CD1c-positive myeloid dendritic cell (primary cell): ENCODE data around the gene SLC12A7.

ENCODE experiments used
- DNase-seq: peaks from one replicate; pipeline ENCODE4 v3.0.0-alpha.2; 2016; ENCODE audit errors: extremely low spot score

SLC12A7 gene

DNA sequence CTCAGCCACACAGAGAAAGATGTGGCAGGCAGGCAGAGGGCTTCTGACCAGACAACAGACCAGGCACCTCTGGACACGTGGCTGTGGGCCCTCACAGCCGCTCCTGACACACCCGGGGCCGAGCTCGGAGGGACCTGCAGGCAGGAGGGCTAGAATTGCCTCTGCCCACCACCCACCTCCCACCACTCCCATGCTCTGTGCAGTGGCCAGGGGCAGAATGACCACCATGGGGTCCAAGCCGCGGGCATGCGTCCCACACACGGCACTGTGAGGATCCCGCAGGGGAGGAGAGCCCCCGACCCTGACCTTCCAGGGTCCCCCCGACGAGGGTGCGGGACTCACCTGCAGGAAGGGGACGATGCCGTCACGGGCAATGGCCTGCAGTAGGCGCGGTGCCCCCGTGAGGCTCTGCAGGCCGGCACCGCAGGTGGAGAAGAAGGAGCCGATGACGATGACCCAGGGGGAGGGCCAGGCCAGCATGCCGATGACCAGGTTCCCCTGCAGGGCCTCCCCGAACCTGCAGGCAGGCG, 34.3 kb downstream of the SLC12A7 start:
- DNase-seq, result no peak

- no peak for DNase-seq
Observed at GRCh38 chr5:1077026-1077425, 34.8 kb downstream of the SLC12A7 start.

GRCh38 chr5:1076406-1076805, 35.5 kb downstream of the SLC12A7 start:
- no peak for DNase-seq

DNA sequence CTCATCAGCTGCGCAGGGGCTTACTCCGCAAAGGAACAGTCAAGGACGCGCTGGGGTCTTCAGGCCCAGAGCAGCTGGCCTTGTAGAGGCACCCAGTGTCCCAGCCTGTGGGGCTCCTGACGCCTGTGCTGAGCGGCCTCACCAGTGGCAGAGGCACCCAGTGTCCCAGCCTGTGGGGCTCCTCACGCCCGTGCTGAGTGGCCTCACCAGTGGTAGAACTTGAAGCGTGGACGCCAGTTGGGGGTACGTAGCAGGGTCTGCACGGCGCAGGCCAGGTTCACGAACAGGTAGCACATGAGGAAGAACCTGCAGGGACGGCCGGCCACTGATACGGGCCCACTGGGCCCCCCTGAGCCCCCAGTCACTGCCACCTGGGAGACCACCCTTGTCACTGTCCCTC, 35.9 kb downstream of the SLC12A7 start:
- DNase-seq, result no peak

DNA sequence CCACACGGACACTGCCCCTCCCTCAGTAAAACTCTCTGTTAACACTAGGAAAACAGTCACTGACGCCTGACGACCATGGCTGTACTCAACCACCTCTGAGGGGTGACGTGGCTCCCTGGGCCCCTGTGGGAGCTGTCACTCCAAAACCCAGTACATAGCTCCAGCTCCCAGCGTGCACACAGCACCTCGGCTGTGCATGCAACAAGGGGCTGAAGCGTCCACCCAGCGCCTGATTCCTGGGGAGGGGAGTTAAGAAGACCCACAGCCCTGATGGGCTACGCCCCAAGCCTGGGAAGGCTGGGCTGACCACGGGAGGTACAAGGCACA, 36.3 kb downstream of the SLC12A7 start:
- no peak for DNase-seq

DNA sequence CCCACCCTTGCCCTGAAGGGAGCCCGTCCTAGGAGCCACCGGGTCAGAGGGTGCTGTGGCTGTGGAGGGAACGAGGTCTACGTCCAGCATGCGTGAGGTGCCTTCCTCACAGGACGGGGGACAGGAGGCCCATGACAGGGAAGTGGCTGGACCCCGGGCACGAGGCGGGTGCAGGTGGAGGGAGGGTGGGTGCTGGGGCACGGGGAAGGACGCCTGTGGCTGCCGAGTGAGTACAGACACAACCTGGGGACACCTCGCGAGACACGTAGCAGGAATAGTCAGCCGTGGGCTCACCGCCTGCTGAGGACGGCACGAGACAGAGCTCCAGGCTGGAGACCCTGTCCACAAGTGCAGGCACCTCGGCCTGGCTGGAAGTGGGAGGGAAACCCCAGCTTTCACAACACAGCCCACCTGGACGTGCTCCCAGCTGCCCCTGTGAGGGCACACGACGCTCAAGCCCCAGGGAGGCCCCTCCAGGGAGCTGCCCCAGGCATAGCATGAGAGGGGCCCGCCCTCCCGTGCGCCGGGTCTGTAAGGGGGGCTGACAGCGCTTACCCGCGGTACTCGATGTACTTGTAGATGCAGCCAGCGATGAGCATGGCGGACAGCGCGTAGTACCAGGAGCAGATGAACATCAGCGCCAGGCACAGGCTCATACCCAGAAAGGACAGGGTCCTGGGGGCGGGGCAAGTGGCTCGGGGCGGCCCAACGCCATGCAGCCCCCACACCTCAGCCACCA, 36.9 kb downstream of the SLC12A7 start:
- no peak for DNase-seq

DNA sequence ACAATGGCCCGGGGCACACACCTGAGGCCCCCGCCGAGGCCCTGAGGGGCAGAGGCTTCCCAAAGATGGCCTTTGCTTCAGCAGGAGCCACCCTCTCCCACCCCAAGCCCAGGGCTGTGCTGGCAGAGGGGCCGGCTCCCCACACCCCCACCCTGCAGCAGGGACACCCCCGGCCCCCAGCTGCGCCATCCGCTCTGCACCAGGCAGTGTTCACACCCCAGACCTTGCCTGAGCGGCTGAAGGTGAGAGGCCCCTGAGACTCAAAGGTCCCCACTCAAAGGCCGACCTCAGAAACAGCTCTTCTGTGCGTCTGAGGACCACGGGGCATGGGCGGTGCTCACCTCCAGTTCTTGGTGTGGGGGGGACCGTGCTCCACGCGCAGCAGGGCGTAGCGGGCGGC, 37.6 kb downstream of the SLC12A7 start:
- no peak for DNase-seq

GRCh38 chr5:1073239-1074102, 38.4 kb downstream of the SLC12A7 start:
- no peak for DNase-seq

- no peak for DNase-seq
Observed at GRCh38 chr5:1069720-1070088, 42.2 kb downstream of the SLC12A7 start.

- DNase-seq, result no peak
Observed at GRCh38 chr5:1068895-1069719, 42.8 kb downstream of the SLC12A7 start.

DNA sequence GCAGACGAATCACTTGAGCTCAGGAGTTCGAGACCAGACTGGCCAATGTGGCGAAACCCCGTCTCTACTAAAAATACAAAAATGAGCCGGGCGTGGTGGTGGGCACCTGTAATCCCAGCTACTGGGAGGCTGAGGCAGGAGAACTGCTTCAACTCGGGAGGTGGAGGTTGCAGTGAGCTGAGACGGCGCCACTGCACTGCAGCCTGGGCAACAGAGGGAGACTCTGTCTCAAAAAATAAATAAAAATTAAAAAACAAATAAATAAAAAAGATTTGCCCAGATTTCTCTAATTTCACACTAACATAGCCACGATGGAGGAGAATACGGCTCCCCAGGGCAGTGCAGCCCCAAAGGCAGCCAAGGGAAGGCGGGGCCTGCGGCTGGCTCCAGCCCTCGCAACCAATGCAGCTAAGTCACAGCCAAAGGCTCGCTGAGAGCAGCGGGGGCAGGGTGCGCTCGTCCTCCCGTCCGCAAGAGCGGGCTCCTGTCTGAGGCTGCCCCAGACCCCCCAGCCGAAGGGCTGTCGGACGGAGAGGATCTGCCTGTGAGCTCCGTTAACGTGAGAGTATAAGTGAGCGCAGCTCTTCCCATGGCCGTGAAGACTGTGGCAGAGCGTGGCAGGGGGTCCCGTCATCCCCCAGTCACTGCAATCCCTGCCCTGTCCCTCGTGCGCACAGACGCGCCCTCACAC, 43.5 kb downstream of the SLC12A7 start:
- DNase-seq, result no peak

DNA sequence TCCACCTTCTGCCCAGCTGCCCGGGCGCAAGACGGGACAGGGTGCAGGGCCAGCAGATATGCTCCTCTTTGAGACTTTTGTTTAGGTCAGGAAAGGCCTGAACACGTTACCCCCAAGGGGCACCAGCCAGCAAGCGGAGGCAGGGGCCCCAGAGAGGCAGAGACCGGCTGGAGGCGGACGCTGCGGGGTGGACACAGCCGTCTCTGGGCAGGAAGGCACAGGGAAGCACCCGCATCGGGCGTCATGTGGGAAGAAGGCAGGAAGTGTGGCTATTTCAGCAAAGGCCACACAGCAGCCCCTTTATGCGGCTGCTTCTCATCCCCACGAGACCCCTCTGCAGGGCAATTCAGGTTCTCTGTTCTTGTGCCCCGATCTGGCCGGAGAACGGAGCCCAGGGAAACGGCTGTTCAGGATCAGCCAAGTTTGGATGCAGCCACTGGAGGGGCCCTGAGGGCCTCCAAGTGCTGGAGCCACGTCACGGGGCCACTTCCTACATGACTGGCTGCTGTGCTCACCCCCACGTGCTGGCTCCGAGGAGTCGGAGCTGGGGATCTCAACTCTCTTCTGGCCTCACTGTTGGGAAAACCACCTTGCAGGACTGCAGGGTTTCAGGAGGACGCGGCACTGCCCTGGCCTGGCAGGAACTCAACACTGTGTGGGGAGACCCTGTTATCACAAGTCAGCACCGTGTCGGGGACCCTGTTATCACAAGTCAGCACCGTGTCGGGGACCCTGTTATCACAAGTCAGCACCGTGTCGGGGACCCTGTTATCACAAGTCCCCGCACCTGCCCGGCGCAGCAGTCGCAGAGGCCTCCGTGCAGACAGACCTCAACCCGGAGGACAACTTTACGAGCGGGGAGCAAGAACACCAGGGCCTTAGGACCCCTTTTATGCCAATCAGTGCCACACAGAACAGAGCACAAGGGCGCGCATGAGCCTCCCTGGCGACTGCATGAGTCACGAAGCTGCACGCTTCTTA, 44.4 kb downstream of the SLC12A7 start:
- no peak for DNase-seq

DNA sequence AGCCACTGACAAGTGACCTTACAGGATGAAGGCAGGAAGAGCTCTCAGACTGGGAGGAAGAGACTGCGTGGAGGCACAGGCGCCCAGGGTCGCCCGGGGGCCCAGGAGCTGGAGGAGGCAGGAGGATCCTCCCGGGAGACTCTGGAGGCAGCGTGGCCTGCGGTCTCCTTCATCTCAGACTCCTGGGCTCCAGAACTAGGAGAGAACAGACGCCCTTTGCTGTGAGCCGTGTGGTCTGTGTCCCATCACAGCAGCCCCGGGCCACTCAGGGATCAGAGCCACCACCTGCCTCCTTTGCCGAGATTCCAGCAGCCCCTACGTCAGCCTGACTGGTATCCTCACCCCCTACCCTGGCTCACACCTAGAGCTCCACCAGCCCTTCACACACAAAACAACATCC, 45.2 kb downstream of the SLC12A7 start:
- DNase-seq, result no peak

DNA sequence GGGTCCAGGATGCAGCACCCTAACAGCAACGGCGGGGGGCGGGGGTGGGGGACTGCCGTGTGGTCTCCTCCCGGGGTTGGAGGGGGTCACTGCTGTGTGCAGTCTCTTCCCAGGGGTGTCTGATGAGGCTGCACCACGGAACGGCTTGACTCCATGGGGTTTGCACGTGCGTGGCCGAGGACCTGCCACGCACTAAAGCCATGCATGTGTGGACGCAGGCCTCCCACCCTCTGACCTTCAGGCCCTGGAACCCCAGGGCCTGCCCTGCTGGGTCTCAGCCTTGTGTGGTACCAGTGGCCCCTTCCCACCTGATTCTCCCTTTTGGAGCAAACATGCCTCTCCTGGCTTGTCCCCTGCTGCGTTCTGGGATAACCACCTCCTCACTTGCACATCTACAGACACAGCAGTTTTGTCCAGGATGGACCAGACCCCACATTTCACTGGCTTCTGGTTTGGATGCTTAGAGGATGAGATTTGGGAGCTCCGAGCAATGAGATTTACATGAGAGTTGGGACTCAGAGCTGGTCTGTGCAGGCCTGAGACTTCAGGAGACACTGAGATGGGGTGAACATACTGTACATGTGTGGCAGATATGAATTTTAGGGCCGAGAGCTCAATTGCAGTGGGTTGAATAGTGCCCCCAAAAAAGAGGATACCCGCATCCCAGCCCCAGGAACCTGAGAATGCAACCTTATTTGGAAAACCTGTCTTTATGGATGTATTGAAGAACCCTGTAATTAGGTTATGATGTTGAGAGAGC, 45.8 kb downstream of the SLC12A7 start:
- no peak for DNase-seq

GRCh38 chr5:1065143-1065750, 46.6 kb downstream of the SLC12A7 start:
- no peak for DNase-seq

DNA sequence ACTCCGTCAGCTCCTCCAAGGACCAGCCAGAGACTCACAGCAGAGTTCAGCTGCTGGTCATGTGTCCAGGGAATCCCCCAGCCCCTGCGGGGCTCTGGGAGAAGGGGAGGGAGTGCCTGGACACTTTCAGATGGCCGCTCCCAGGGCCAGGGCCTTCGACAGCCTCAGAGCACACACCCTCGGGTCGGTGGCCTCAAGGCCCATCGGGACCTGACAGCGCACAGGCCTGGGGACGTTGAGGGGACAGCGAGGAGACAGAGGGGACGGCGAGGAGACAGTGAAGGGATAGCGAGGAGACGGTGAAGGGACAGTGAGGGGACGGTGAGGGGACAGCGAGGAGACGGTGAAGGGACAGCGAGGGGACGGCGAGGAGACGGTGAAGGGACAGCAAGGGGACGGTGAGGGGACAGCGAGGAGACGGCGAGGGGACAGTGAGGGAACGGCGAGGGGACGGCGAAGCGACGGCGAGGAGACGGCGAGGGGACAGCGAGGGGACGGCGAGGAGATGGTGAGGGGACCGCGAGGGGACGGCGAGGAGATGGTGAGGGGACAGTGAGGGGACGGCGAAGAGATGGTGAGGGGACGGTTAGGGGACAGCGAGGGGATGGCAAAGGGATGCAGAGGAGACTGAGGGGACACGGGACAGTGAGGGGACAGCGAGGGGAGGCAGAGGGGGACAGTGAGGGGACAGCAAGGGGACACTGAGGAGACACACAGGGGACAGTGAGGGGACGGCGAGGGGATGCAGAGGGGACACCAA, 47.3 kb downstream of the SLC12A7 start:
- DNase-seq, result no peak

DNA sequence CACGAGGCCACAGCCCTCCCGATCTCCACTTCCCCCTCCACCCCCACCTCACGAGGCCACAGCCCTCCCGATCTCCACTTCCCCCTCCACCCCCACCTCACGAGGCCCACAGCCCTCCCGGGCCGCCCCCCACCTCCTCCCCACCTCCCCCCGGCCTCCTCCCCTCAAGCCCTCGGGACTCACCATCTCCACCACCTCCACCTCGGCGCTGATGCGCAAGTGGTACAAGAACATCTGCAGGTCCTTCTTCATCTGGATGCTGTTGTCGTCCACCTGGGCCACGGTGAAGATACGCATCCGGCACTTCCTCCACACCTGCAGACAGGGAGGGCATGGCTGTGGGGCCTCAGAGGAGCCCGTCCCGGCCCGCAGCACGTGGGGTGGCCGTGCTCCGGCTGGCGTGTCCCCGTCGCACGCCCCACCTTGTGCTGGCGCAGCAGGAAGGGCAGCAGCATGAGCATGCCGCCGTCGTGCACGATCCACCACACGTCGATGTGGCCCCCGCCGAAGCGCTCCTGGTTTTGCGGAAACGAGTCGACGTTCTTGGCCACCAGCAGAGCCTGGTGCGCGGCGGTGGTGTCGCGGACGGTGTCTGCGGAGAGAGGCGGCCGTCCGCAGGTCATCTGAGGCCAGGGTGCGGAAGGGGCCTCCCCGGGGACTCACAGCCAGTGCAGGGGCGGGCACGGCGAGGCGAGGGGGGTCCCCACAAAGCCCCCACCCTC, 48.0 kb downstream of the SLC12A7 start:
- DNase-seq, result no peak
